ENCODE data around the gene TMEM121B.

GRCh38 chr22:17097062-17097461, 24.1 kb downstream of the TMEM121B start:
- no peak for TF ChIP-seq CTCF (IDR thresholded peaks at IDR 0.05)
- TF ChIP-seq POLR2A (IDR thresholded peaks at IDR 0.05): no peak

Data from right lobe of liver (tissue), 4 donors.